WI38 (cell line): ENCODE measurements around the gene ABR.
"Not testable (repeated sequence)": the region's sequence is repeated elsewhere in the genome, so short reads cannot be mapped to it uniquely, and the experiment has no call there.

Experiments used
- H3K4me3 ChIP-seq: 2 replicates; pipeline ENCODE4 v1.5.1; 2011; ENCODE audit warnings: low read depth, mild to moderate bottlenecking, control low read depth, low read length
- TF ChIP-seq, protein P1 (sequence below): IDR thresholded peaks from 2 replicates; pipeline ENCODE4 v1.5.1; 2012; ENCODE audit warnings: low read depth, mild to moderate bottlenecking, control low read depth, low read length

The ABR gene

DNA sequence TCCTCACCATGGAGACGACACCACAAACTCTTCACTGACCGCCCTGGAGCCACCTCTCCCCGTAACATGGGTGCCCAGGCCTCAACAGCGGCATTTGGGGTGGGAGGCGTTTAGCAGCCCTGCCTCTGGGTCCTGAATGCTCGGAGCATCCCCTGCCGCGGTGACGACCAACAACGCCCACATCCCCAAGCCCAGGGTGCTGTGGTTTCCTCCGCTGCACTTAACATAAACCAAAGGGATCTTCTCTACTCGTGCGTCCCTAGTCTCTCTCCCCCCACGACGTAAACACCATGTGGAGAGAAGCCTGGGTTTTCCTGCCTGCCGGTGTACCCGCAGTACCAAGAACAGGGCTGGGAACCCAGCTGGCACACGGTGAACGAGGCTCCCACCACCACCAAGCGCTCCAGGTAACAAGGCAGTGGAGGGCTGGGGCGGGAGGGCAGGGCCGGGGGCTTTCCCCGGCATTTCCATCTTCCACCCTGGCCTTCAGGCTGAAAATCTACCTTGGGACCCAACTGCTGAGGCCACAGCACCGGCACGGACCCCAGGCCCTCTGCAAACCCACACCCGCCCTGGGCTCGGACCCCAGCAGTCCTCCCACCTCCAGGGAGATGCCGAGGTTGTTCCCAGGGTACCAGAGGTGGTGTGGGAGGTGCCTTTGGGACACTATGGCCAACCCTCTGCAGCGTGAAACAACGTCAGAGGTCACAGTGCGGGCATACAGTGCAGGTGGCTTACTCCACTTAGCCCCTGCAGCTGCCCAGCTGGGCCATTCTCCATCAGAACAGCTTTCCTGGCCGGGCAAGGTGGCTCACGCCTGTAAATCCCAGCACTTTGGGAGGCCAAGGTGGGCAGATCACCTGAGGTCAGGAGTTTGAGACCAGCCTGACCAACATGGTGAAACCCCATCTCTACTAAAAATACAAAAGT, 128.5 kb downstream of the ABR start:
- H3K4me3 ChIP-seq = no peak overlapping the region
- TF ChIP-seq, protein P1, sequence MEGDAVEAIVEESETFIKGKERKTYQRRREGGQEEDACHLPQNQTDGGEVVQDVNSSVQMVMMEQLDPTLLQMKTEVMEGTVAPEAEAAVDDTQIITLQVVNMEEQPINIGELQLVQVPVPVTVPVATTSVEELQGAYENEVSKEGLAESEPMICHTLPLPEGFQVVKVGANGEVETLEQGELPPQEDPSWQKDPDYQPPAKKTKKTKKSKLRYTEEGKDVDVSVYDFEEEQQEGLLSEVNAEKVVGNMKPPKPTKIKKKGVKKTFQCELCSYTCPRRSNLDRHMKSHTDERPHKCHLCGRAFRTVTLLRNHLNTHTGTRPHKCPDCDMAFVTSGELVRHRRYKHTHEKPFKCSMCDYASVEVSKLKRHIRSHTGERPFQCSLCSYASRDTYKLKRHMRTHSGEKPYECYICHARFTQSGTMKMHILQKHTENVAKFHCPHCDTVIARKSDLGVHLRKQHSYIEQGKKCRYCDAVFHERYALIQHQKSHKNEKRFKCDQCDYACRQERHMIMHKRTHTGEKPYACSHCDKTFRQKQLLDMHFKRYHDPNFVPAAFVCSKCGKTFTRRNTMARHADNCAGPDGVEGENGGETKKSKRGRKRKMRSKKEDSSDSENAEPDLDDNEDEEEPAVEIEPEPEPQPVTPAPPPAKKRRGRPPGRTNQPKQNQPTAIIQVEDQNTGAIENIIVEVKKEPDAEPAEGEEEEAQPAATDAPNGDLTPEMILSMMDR = no peak

DNA sequence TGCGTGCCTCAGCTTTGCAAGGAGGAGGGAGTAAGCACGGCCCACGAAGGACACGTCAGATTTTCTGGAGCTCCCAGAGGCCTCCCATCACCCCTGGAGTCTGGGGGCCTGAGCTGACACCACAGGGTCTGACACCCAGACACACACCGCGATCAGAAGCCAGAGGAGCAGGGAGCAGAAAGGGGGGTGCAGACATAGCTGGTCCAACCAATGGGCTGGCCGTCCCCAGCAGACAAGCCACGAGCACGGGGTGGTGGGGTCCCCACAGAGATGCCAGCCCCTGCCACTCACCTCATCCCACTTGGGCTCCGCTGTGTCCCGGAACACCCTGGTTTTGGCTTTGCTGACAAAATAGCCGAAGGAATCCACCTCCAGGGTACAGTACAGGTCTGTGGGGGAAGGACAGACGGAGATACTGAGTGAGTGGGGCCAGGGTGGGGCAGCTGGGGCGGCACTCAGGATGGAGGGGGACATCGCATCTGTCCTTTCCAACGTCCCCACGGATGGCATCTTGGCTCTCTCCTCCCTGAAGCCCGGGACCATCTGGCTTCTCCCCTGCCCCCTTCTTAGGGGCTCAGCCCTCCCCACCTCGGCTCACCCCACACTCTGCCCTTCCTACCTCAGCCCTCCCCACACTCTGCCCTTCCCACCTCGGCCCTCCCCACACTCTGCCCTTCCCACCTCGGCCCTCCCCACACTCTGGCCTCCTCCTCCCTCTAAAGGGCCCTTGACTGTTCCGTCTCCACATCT, 129.4 kb downstream of the ABR start:
- TF ChIP-seq, protein P1 = no peak
- H3K4me3 ChIP-seq = no peak overlapping the region

DNA sequence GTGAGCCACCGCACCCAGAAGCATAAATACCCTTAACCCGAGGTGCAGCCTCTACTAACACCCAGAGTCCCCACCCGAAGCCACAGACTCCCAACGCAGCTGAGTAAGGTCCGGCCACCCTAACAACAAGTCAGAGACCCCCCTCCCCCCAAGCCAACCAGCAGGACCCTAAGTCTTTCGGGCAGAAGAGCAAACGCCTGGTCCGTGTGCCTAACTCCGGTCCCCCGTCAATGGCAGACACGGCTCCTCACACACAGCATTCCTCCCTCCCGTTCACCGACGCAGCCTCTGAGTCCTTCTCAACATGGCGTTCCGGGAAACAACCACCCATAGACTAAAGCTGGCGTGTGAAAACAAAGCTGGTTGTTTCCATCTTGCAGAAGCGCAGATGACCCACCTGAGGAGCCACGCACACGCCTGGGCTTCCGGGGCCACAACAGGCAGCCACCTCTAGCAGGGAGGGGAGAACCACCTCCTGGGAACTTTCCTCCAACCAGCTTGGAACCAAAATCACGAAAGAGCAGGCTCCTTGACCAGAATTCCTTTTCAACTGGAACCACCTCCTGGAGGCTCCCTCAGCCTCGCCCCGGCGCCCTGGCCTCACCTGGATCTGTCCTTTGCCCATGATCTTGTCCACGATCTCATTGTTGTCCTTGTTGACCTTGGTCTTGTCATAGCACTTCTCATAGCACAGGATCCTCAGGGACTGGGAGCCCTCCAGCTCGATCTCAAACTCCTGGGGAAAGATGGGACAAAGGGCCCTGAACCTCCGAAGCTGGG, 130.1 kb downstream of the ABR start:
- TF ChIP-seq, protein P1 = no peak
- H3K4me3 ChIP-seq = no peak overlapping the region

DNA sequence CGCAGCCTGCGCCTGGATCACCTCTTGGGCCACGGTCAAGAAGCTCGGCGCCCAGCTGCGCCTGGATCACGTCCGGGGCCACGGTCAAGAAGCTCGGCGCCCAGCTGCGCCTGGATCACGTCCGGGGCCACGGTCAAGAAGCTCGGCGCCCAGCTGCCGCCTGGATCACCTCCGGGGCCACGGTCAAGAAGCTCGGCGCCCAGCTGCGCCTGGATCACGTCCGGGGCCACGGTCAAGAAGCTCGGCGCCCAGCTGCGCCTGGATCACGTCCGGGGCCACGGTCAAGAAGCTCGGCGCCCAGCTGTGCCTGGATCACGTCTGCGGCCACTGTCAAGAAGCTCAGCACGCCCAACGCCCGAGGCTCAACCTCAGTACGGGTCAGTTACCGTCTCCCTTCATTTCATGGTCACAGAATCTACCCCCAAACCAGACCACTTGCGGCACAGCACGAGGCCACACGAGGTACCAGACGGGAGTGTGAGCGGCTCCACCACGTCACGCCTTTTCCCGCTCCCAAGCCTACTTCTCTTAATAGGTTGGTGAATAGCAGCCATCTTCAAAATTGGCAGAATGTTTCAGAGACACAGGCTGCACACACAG, 131.2 kb downstream of the ABR start:
- not testable (repeated sequence) for H3K4me3 ChIP-seq

DNA sequence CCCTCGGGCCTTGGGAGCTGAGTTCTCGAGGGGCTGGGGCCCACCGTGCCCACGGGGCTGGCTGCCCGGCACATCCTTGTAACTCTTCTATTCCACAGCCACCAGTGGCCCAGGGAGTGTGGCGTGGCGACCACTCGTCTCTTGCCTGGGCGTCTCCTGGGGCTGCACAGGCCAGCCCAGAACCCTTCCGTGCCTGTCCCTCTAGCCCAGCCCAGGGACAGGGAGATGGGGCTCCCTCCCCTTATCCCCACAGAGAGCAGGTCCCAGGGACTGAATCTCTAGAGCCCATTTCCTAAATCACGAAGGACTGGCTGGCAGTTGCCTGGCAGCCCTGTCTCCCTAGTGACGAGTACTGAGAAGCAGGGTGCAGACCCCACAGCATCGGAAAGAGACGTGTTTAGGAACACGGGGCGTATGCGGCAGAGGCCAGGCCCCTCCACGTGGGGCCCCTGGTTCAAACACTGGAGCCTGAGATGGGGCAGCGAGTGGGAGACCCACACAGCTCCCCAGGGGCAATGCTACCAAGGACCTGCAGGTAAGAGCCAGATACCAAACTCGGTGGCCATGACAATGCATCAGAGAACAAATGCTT, 131.8 kb downstream of the ABR start:
- TF ChIP-seq, protein P1 = no peak
- H3K4me3 ChIP-seq = no peak overlapping the region

DNA sequence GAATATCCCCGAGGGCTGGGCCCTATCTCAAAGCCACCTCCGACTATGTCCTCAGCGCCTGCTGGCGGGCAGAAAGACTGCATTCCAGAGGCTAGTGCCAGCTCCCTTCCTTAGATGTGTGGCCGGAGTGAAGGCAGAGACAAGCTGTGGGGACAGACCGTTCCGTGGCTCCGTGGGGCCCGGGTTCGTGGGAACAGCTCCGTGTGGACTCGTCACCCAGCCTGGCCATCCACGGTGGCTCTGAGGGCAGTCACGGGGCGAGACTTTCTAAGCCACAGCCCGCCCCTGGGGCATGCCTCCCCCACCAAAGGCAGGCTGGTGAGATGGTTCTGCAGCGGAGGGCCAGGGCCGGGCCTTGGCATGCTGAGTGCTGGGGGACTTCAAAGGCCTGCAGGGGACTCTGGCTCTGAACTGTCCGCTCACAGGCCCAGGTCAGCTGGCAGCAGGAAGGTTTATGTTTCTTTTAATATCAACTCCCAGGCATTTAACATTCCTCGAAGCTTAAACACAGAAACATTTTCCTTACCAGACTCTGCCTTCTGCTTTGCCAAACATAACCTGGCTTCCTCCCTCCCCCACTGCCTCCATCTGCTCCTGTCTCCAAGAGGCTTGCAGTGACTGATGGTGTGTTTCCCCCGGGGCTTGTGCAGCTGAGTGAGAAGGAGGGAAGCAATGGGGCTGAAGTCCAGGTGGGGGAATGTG, 132.5 kb downstream of the ABR start:
- H3K4me3 ChIP-seq = no peak overlapping the region
- TF ChIP-seq, protein P1 = no peak
